GM10266 (cell line): ENCODE measurements around the gene KRT82.

Source experiments
- DNase-seq: peaks from one replicate; pipeline ENCODE4 v3.0.0; 2012; ENCODE audit errors: extremely low spot score
- TF ChIP-seq, protein P1 (sequence below): IDR thresholded peaks from 2 replicates; pipeline ENCODE4 v1.5.1; 2012; ENCODE audit warnings: mild to moderate bottlenecking, low read depth; ENCODE audit not compliant: control insufficient read depth, insufficient read depth; ENCODE audit errors: missing control alignments

KRT82 gene

GRCh38 chr12:52439845-52440244, 33.7 kb upstream of the KRT82 start:
- TF ChIP-seq, protein P1, sequence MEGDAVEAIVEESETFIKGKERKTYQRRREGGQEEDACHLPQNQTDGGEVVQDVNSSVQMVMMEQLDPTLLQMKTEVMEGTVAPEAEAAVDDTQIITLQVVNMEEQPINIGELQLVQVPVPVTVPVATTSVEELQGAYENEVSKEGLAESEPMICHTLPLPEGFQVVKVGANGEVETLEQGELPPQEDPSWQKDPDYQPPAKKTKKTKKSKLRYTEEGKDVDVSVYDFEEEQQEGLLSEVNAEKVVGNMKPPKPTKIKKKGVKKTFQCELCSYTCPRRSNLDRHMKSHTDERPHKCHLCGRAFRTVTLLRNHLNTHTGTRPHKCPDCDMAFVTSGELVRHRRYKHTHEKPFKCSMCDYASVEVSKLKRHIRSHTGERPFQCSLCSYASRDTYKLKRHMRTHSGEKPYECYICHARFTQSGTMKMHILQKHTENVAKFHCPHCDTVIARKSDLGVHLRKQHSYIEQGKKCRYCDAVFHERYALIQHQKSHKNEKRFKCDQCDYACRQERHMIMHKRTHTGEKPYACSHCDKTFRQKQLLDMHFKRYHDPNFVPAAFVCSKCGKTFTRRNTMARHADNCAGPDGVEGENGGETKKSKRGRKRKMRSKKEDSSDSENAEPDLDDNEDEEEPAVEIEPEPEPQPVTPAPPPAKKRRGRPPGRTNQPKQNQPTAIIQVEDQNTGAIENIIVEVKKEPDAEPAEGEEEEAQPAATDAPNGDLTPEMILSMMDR = no peak
- no peak for DNase-seq

DNA sequence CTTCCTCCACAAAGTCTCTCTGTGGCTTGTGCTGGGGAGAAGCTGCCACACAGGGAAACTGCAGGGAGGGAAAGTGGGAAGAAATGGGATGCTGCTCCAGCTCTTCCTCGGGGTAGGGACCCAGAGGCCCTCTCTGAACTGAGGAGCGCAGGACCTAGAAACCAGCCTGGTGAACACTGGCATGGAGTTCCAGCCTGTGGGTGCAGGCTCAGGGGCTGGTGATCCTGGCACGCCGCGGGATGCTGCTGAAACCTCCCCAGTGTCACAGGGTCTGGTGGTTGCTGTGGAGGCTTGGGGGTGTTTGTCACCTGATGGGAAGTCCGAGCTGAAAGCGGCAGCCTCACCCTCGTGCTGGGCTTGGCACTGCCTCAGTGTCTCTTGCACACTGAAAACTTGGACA, 33.3 kb upstream of the KRT82 start:
- DNase-seq = no peak
- TF ChIP-seq, protein P1 = no peak

DNA sequence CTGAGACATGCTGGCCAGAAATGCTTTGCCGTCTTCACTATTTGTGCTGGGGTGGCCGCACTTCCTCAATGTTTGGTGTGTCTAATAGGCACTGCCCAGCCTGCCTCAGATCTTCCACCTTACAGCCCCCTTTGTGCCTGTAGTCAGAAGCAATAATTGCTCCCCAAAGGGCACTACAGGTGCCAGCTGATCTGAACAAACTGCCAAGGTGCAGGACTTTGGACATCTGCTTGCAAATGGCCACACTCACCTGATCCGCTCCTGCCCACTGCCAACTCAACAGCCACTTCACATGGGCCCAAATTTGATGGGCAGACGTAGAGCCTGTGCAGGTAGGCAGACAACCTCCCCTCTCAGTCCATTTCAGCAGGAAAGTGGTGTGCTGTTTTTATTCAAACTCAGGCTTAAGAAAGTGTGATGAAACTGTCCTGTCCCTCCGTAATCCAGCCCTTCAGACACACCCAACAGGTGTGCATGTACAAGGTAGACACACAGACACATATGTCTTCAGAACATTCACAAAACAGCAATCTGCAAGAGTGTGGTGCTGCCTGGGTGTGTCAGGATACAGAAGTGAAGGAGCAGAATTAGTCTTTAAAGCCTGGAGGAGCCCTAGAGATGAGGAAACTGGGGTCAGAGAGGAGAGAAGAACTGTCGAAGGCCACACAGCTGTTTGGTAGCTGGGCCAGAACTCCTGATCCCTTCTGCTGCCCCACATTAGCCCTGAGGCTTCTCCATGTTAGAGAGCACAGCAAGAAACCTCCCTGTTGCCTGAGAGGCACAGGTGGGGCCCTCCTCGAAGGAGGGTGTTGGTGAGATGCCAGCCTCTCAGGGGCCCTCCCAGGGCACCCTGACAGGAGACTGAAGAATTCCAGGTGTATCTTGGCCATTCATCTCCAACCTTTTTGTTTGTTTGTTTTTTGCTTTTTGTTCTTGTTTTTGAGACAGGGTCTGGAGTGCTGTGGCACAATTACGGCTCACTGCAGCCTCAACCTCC, 32.5 kb upstream of the KRT82 start:
- DNase-seq = no peak
- TF ChIP-seq, protein P1 = no peak

- DNase-seq = no peak
These were observed 31.4 kb upstream of the KRT82 start for GRCh38 chr12:52437508-52437907.

GRCh38 chr12:52436828-52437474, 30.8 kb upstream of the KRT82 start:
- TF ChIP-seq, protein P1 = no peak
- no peak for DNase-seq

More at GRCh38 chr12:52437508-52437907, 31.4 kb upstream of the KRT82 start:
- TF ChIP-seq, protein P1 = no peak

- DNase-seq = no peak
- TF ChIP-seq, protein P1 = no peak
These were observed 30.1 kb upstream of the KRT82 start for GRCh38 chr12:52436000-52436827.
